ENCODE data around the gene DIP2A. TPM values are rescaled to one million over a fixed set of nuclear protein-coding genes. Genes with fewer than 3 reads are reported as not detected.

DIP2A gene
- total RNA-seq, 1 experiment from 2014 or later = 39.9 TPM

DNA sequence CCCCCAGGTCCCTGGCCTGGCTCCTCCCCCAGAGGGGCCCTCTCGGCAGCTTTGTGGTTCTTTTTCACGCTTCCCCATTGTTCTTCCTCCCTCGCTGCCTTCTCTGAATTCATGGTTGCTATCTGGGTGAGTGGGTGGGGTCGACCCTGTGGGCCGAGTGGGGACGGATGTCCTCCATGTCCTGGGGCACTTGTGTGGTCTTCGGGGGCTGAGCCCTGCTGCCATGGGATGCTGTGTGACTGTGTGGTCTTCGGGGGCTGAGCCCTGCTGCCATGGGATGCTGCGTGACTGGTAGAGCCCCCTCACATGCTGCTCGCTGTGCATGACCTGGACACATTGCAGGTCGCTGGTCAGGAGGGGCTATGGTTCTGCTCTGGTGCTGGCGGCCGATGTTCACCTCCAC is 21.6 kb upstream of the DIP2A start:
- Histone ChIP-seq H3F3A (ENCODE audit: insufficient read depth, low read depth) (no peaks in the 10 kb centered on the region), H4K20me1 (ENCODE audit: insufficient read depth) (no peaks in the 10 kb centered on the region), H3K4me3 (no peak overlapping the region), H3K9me2 (ENCODE audit: insufficient read depth) (no peaks in the 10 kb centered on the region), H3K4me1 (replicated peaks; ENCODE audit: insufficient read depth) (no peaks in the 10 kb centered on the region), H3K4me2 (no peak overlapping the region), H3K79me2 (ENCODE audit: low read depth) (no peaks in the 10 kb centered on the region), H3K27ac (no peak overlapping the region), H3K9me3 (ENCODE audit: insufficient read depth, low read depth) (no peaks in the 10 kb centered on the region), H3K36me3 (ENCODE audit: low read depth) (no peaks in the 10 kb centered on the region), H2AFZ (no peak overlapping the region), H3K27me3 (ENCODE audit: insufficient read depth, low read depth) (no peaks in the 10 kb centered on the region)
- POLR2A ChIA-PET (ENCODE audit: unreplicated experiment) = no interaction called here
- intact Hi-C loops (cut with micrococcal nuclease; ENCODE audit: unreplicated experiment) = no loop called here
- CTCF ChIA-PET = no interaction called here
- no TSS peak for BruUV-seq (replicated peaks)
- TF ChIP-seq, protein P1, sequence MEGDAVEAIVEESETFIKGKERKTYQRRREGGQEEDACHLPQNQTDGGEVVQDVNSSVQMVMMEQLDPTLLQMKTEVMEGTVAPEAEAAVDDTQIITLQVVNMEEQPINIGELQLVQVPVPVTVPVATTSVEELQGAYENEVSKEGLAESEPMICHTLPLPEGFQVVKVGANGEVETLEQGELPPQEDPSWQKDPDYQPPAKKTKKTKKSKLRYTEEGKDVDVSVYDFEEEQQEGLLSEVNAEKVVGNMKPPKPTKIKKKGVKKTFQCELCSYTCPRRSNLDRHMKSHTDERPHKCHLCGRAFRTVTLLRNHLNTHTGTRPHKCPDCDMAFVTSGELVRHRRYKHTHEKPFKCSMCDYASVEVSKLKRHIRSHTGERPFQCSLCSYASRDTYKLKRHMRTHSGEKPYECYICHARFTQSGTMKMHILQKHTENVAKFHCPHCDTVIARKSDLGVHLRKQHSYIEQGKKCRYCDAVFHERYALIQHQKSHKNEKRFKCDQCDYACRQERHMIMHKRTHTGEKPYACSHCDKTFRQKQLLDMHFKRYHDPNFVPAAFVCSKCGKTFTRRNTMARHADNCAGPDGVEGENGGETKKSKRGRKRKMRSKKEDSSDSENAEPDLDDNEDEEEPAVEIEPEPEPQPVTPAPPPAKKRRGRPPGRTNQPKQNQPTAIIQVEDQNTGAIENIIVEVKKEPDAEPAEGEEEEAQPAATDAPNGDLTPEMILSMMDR (conservative IDR thresholded peaks at IDR 0.05) = no peak
- TF ChIP-seq EZH2 (IDR thresholded peaks at IDR 0.05; ENCODE audit: low read depth) = no peak
- no peak for DNase-seq

DNA sequence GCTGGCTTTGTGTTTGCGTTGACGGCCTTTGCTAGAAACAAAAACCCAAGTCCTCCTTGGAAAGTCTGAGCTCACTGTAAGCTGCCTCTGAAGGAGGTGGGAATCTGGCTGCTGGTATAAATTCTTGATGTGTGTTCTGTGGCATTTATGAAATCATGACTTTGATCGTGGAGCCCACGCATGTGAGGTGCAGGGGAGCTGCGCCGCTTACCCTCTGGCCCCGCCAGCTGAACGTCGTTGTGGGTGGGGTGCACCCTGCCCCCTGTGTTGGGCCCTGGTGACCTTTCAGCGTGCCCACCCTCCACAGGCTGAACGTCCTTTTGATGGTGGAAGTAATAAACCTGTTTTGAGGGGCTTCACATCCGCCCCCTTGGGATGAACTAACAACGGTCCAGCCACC is 21.2 kb upstream of the DIP2A start:
- Histone ChIP-seq H3F3A (ENCODE audit: insufficient read depth, low read depth) (no peaks in the 10 kb centered on the region), H3K9me3 (ENCODE audit: insufficient read depth, low read depth) (no peaks in the 10 kb centered on the region), H3K9me2 (ENCODE audit: insufficient read depth) (no peaks in the 10 kb centered on the region), H4K20me1 (ENCODE audit: insufficient read depth) (no peaks in the 10 kb centered on the region), H3K27me3 (ENCODE audit: insufficient read depth, low read depth) (no peaks in the 10 kb centered on the region), H3K4me2 (no peak overlapping the region), H3K79me2 (ENCODE audit: low read depth) (no peaks in the 10 kb centered on the region), H2AFZ (no peak overlapping the region), H3K4me1 (replicated peaks; ENCODE audit: insufficient read depth) (no peaks in the 10 kb centered on the region), H3K4me3 (no peak overlapping the region), H3K27ac (no peak overlapping the region), H3K36me3 (ENCODE audit: low read depth) (no peaks in the 10 kb centered on the region)
- ChIA-PET CTCF (no interaction called here), POLR2A (ENCODE audit: unreplicated experiment) (no interaction called here)
- no TSS peak for BruUV-seq (replicated peaks)
- TF ChIP-seq, protein P1 (conservative IDR thresholded peaks at IDR 0.05) = no peak
- TF ChIP-seq EZH2 (IDR thresholded peaks at IDR 0.05; ENCODE audit: low read depth) = no peak
- DNase-seq = no peak
- intact Hi-C loops (cut with micrococcal nuclease; ENCODE audit: unreplicated experiment) = no loop called here

DNA sequence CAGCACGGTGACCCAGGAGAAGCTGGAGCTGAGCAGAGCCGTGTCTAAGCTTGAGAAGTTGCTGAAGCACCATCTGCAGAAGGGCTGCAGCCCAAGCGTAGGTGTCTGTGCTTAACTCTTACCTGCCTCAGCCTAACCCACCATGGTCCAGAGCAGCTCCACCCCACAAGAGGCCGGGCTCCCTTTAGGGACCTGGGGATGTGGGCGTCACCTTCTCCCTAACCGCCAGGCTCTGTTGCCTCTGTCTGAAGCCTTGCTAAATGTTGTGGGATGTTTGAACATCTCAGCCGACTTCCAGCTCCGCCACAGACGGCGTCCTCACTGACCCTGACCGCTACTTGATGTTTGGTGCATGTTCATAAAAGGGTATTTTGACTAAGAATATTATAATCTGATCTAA is 20.4 kb upstream of the DIP2A start:
- Histone ChIP-seq H3F3A (ENCODE audit: insufficient read depth, low read depth) (no peaks in the 10 kb centered on the region), H2AFZ (no peak overlapping the region), H3K27me3 (ENCODE audit: insufficient read depth, low read depth) (no peaks in the 10 kb centered on the region), H3K27ac (no peak overlapping the region), H3K4me1 (replicated peaks; ENCODE audit: insufficient read depth) (no peaks in the 10 kb centered on the region), H3K4me3 (no peak overlapping the region), H3K79me2 (ENCODE audit: low read depth) (no peaks in the 10 kb centered on the region), H3K4me2 (no peak overlapping the region), H3K9me2 (ENCODE audit: insufficient read depth) (no peaks in the 10 kb centered on the region), H3K36me3 (ENCODE audit: low read depth) (no peaks in the 10 kb centered on the region), H4K20me1 (ENCODE audit: insufficient read depth) (no peaks in the 10 kb centered on the region), H3K9me3 (ENCODE audit: insufficient read depth, low read depth) (no peaks in the 10 kb centered on the region)
- TF ChIP-seq, protein P1 (conservative IDR thresholded peaks at IDR 0.05) = no peak
- no peak for TF ChIP-seq EZH2 (IDR thresholded peaks at IDR 0.05; ENCODE audit: low read depth)
- CTCF ChIA-PET = no interaction called here
- DNase-seq = no peak
- POLR2A ChIA-PET (ENCODE audit: unreplicated experiment) = no interaction called here
- BruUV-seq (replicated peaks) = no TSS peak
- intact Hi-C loops (cut with micrococcal nuclease; ENCODE audit: unreplicated experiment) = no loop called here
